ENCODE data around the gene SPRY2.

Gene SPRY2

GRCh38 chr13:80382576-80382975 is 41.6 kb upstream of the SPRY2 start:
- no peak for TF ChIP-seq CTCF (IDR thresholded peaks at IDR 0.05; ENCODE audit: control insufficient read depth, extremely low read depth, insufficient read depth)
- DNase-seq (ENCODE audit: low read depth), result no peak
- H3K4me3 ChIP-seq (ENCODE audit: low read depth, low read length), result no peak overlapping the region

GRCh38 chr13:80379245-80379644 is 38.3 kb upstream of the SPRY2 start:
- no peak overlapping the region for H3K4me3 ChIP-seq (ENCODE audit: low read depth, low read length)
- TF ChIP-seq CTCF (IDR thresholded peaks at IDR 0.05; ENCODE audit: control insufficient read depth, extremely low read depth, insufficient read depth), result no peak
- no peak for DNase-seq (ENCODE audit: low read depth)

- DNase-seq (ENCODE audit: low read depth), result no peak
- no peak overlapping the region for H3K4me3 ChIP-seq (ENCODE audit: low read depth, low read length)
- no peak for TF ChIP-seq CTCF (IDR thresholded peaks at IDR 0.05; ENCODE audit: control insufficient read depth, extremely low read depth, insufficient read depth)
Observed at GRCh38 chr13:80376554-80376953, 35.6 kb upstream of the SPRY2 start.

GRCh38 chr13:80374901-80375300 is 34.0 kb upstream of the SPRY2 start:
- TF ChIP-seq CTCF (IDR thresholded peaks at IDR 0.05; ENCODE audit: control insufficient read depth, extremely low read depth, insufficient read depth), result no peak
- H3K4me3 ChIP-seq (ENCODE audit: low read depth, low read length), result no peak overlapping the region
- no peak for DNase-seq (ENCODE audit: low read depth)

- no peak for TF ChIP-seq CTCF (IDR thresholded peaks at IDR 0.05; ENCODE audit: control insufficient read depth, extremely low read depth, insufficient read depth)
- no peak for DNase-seq (ENCODE audit: low read depth)
- H3K4me3 ChIP-seq (ENCODE audit: low read depth, low read length), result no peak overlapping the region
Observed at GRCh38 chr13:80374444-80374843, 33.5 kb upstream of the SPRY2 start.

- H3K4me3 ChIP-seq (ENCODE audit: low read depth, low read length), result no peak overlapping the region
- TF ChIP-seq CTCF (IDR thresholded peaks at IDR 0.05; ENCODE audit: control insufficient read depth, extremely low read depth, insufficient read depth), result no peak
- no peak for DNase-seq (ENCODE audit: low read depth)
Observed at GRCh38 chr13:80371840-80372509, 31.0 kb upstream of the SPRY2 start.

GRCh38 chr13:80367473-80367872 is 26.5 kb upstream of the SPRY2 start:
- DNase-seq (ENCODE audit: low read depth), result no peak
- H3K4me3 ChIP-seq (ENCODE audit: low read depth, low read length), result no peak overlapping the region
- TF ChIP-seq CTCF (IDR thresholded peaks at IDR 0.05; ENCODE audit: control insufficient read depth, extremely low read depth, insufficient read depth), result no peak

Measured in LNCaP clone FGC (cell line).